Sigmoid colon (tissue), 3 donors: Measurements from ENCODE around the gene GPC3.

Experiments used
- CTCF ChIP-seq, 4 experiments: fragments of 450-650 bp in 3 of 4; fragments of 200-600 bp in 1 of 4; IDR thresholded peaks; one replicate each; pipeline ENCODE4 v1.5.1; 2016 to 2019; ENCODE audit warnings: antibody characterized with exemption in 4 of 4, mild to moderate bottlenecking in 3 of 4, moderate library complexity in 2 of 4
- POLR2A ChIP-seq, 2 donors: fragments of 450-650 bp; IDR thresholded peaks; one replicate each; pipeline ENCODE4 v1.6.1; 2016; ENCODE audit warnings: antibody characterized with exemption in 2 of 2, mild to moderate bottlenecking in 2 of 2, moderate library complexity in 2 of 2

GRCh38 chrX:133838761-133839676, 146.4 kb downstream of the GPC3 start:
- peak in 2 of 4 experiments; percentile 23 to 30 for TF ChIP-seq CTCF (IDR thresholded peaks at IDR 0.05)
- TF ChIP-seq POLR2A (IDR thresholded peaks at IDR 0.05): no peak
